ENCODE measurements around the gene PBX1.

The PBX1 gene

GRCh38 chr1:164765992-164766720 lies 207.2 kb downstream of the PBX1 start:
- no peak overlapping the region for H3K27ac ChIP-seq
- TF ChIP-seq CTCF (conservative IDR thresholded peaks at IDR 0.05), result no peak

GRCh38 chr1:164767752-164768402 lies 208.9 kb downstream of the PBX1 start:
- no peak for TF ChIP-seq CTCF (conservative IDR thresholded peaks at IDR 0.05)
- H3K27ac ChIP-seq, result no peak overlapping the region

GRCh38 chr1:164768619-164769018 lies 209.6 kb downstream of the PBX1 start:
- TF ChIP-seq CTCF (conservative IDR thresholded peaks at IDR 0.05), result no peak
- no peak overlapping the region for H3K27ac ChIP-seq

GRCh38 chr1:164769486-164770130 lies 210.6 kb downstream of the PBX1 start:
- H3K27ac ChIP-seq, result no peak overlapping the region
- no peak for TF ChIP-seq CTCF (conservative IDR thresholded peaks at IDR 0.05)

- TF ChIP-seq CTCF (conservative IDR thresholded peaks at IDR 0.05), result no peak
- no peak overlapping the region for H3K27ac ChIP-seq
These were observed 211.1 kb downstream of the PBX1 start for GRCh38 chr1:164770131-164770529.

GRCh38 chr1:164771041-164771618 lies 212.1 kb downstream of the PBX1 start:
- H3K27ac ChIP-seq, result no peak overlapping the region
- TF ChIP-seq CTCF (conservative IDR thresholded peaks at IDR 0.05), result no peak

All from VCaP (cell line).